Neural progenitor cell (in vitro differentiated cells): ENCODE measurements around the gene AK4. TPM values are rescaled to one million over a fixed set of nuclear protein-coding genes. Genes with fewer than 3 reads are reported as not detected.

Experiments
- DNase-seq: peaks from one replicate; pipeline ENCODE4 v3.0.0-alpha.2; 2016; ENCODE audit warnings: low spot score
- H2AFZ ChIP-seq: fragments of 200-600 bp; sonication (generic); replicated peaks from 2 replicates; pipeline ENCODE4 v1.6.1; 2016; ENCODE audit warnings: antibody characterized with exemption
- H3F3A ChIP-seq: fragments of 200-600 bp; sonication (generic); 2 replicates; pipeline ENCODE4 v1.6.1; 2016; ENCODE audit warnings: antibody characterized with exemption, low read depth
- H3K27ac ChIP-seq: fragments of 200-600 bp; sonication (generic); 2 replicates; pipeline ENCODE4 v1.5.1; 2016; ENCODE audit warnings: mild to moderate bottlenecking
- H3K27me3 ChIP-seq: fragments of 200-600 bp; sonication (generic); 2 replicates; pipeline ENCODE4 v1.6.1; 2016; ENCODE audit warnings: mild to moderate bottlenecking, moderate library complexity
- H3K36me3 ChIP-seq: fragments of 200-600 bp; sonication (generic); 2 replicates; pipeline ENCODE4 v1.5.1; 2016
- H3K4me1 ChIP-seq: fragments of 200-600 bp; sonication (generic); 2 replicates; pipeline ENCODE4 v1.6.1; 2016; ENCODE audit warnings: mixed run types
- H3K4me2 ChIP-seq: fragments of 200-600 bp; sonication (generic); 2 replicates; pipeline ENCODE4 v1.6.1; 2016
- H3K4me3 ChIP-seq: fragments of 200-600 bp; sonication (generic); 2 replicates; pipeline ENCODE4 v1.5.1; 2016
- H3K79me2 ChIP-seq: fragments of 200-600 bp; sonication (generic); 2 replicates; pipeline ENCODE4 v1.6.1; 2016; ENCODE audit warnings: low read depth
- H3K9ac ChIP-seq: fragments of 200-600 bp; sonication (generic); 2 replicates; pipeline ENCODE4 v1.6.1; 2016
- H3K9me3 ChIP-seq: fragments of 200-600 bp; sonication (generic); 2 replicates; pipeline ENCODE4 v1.5.1; 2016; ENCODE audit warnings: low read depth
- H4K20me1 ChIP-seq: fragments of 200-600 bp; sonication (generic); 2 replicates; pipeline ENCODE4 v1.6.1; 2016; ENCODE audit warnings: low read depth
- H3K27ac Mint-ChIP-seq: 3 replicates; pipeline ENCODE4 v1.8.0; 2021; ENCODE audit warnings: mixed read lengths
- H3K27me3 Mint-ChIP-seq: 2 replicates; pipeline ENCODE4 v1.8.0; 2022; ENCODE audit warnings: low read depth, mild to moderate bottlenecking, inconsistent platforms, moderate library complexity, mixed read lengths; ENCODE audit not compliant: insufficient read depth
- H3K36me3 Mint-ChIP-seq: 3 replicates; pipeline ENCODE4 v1.8.0; 2021; ENCODE audit warnings: mixed read lengths
- H3K4me1 Mint-ChIP-seq: 3 replicates; pipeline ENCODE4 v1.8.0; 2021; ENCODE audit warnings: mixed read lengths
- H3K4me3 Mint-ChIP-seq: 3 replicates; pipeline ENCODE4 v1.8.0; 2021; ENCODE audit warnings: mild to moderate bottlenecking, moderate library complexity, mixed read lengths
- H3K9me3 Mint-ChIP-seq: 3 replicates; pipeline ENCODE4 v1.8.0; 2020; ENCODE audit warnings: mixed read lengths
- CTCF ChIP-seq: fragments of 200-600 bp; sonication (generic); IDR thresholded peaks from 2 replicates; pipeline ENCODE4 v1.5.1; 2017; ENCODE audit warnings: antibody characterized with exemption, mild to moderate bottlenecking
- EZH2 ChIP-seq: fragments of 200-600 bp; sonication (generic); IDR thresholded peaks from 2 replicates; pipeline ENCODE4 v1.6.1; 2017; ENCODE audit warnings: antibody characterized with exemption, mild to moderate bottlenecking, moderate library complexity
- EZH2phosphoT487 ChIP-seq: fragments of 200-600 bp; sonication (generic); IDR thresholded peaks from 2 replicates; pipeline ENCODE4 v1.6.1; 2017; ENCODE audit warnings: antibody characterized with exemption
- total RNA-seq: library from RNA; depleted of rRNA; stranded (reverse); fragments of >200 nt; gene quantifications from 2 replicates; pipeline ENCODE4 v1.2.3, GENCODE V29; 2015; ENCODE audit warnings: low replicate concordance

The AK4 gene
- total RNA-seq, 1 donor from 2014 or later: 31.5 TPM

- no peaks in the 10 kb centered on the region for H3K36me3 ChIP-seq
- H3K9ac ChIP-seq: no peak overlapping the region
- Mint-ChIP-seq H3K9me3 (peaks cover 11% of the 10 kb centered on the region), H3K27me3 (no peaks in the 10 kb centered on the region), H3K27ac (no peak overlapping the region), H3K4me3 (no peak overlapping the region), H3K4me1 (no peaks in the 10 kb centered on the region), H3K36me3 (no peaks in the 10 kb centered on the region)
- no peaks in the 10 kb centered on the region for H3F3A ChIP-seq
- no peaks in the 10 kb centered on the region for H3K79me2 ChIP-seq
- no peaks in the 10 kb centered on the region for H3K27me3 ChIP-seq
- no peak overlapping the region for H3K4me2 ChIP-seq
- no peak overlapping the region for H2AFZ ChIP-seq
- H3K4me3 ChIP-seq: no peak overlapping the region
- H3K4me1 ChIP-seq: no peaks in the 10 kb centered on the region
- H3K9me3 ChIP-seq: no peaks in the 10 kb centered on the region
- DNase-seq: no peak
- TF ChIP-seq EZH2phosphoT487: no peak
- TF ChIP-seq CTCF: no peak
- TF ChIP-seq EZH2: no peak
- H4K20me1 ChIP-seq: no peaks in the 10 kb centered on the region
- no peak overlapping the region for H3K27ac ChIP-seq
These were observed 39.9 kb upstream of the AK4 start for GRCh38 chr1:65108025-65108642.

GRCh38 chr1:65109487-65109886, 38.5 kb upstream of the AK4 start:
- no peak overlapping the region for H2AFZ ChIP-seq
- no peak overlapping the region for H3K4me3 ChIP-seq
- Mint-ChIP-seq H3K27ac (no peak overlapping the region), H3K27me3 (no peaks in the 10 kb centered on the region), H3K4me1 (peaks cover 4% of the 10 kb centered on the region), H3K36me3 (no peaks in the 10 kb centered on the region), H3K4me3 (no peak overlapping the region), H3K9me3 (peaks cover 11% of the 10 kb centered on the region)
- H3K27ac ChIP-seq: no peak overlapping the region
- H3K4me1 ChIP-seq: no peaks in the 10 kb centered on the region
- H3K27me3 ChIP-seq: no peaks in the 10 kb centered on the region
- no peaks in the 10 kb centered on the region for H3K36me3 ChIP-seq
- no peaks in the 10 kb centered on the region for H3K9me3 ChIP-seq
- H4K20me1 ChIP-seq: no peaks in the 10 kb centered on the region
- TF ChIP-seq EZH2 (no peak), CTCF (no peak), EZH2phosphoT487 (no peak)
- DNase-seq: no peak
- H3K4me2 ChIP-seq: no peak overlapping the region
- no peak overlapping the region for H3K9ac ChIP-seq
- H3F3A ChIP-seq: no peaks in the 10 kb centered on the region
- no peaks in the 10 kb centered on the region for H3K79me2 ChIP-seq

- no peak overlapping the region for H3K4me3 ChIP-seq
- H3K27me3 ChIP-seq: no peaks in the 10 kb centered on the region
- Mint-ChIP-seq H3K27me3 (no peaks in the 10 kb centered on the region), H3K4me1 (peaks cover 15% of the 10 kb centered on the region), H3K9me3 (peaks cover 11% of the 10 kb centered on the region), H3K4me3 (no peak overlapping the region), H3K36me3 (no peaks in the 10 kb centered on the region), H3K27ac (peak overlapping the region; percentile 13)
- DNase-seq: no peak
- no peaks in the 10 kb centered on the region for H3K79me2 ChIP-seq
- TF ChIP-seq EZH2phosphoT487 (no peak), CTCF (no peak), EZH2 (no peak)
- no peaks in the 10 kb centered on the region for H3F3A ChIP-seq
- H3K9ac ChIP-seq: no peak overlapping the region
- H3K4me2 ChIP-seq: no peak overlapping the region
- no peak overlapping the region for H3K27ac ChIP-seq
- H3K9me3 ChIP-seq: no peaks in the 10 kb centered on the region
- no peaks in the 10 kb centered on the region for H3K36me3 ChIP-seq
- H4K20me1 ChIP-seq: no peaks in the 10 kb centered on the region
- no peak overlapping the region for H2AFZ ChIP-seq
- H3K4me1 ChIP-seq: no peaks in the 10 kb centered on the region
These were observed 35.2 kb upstream of the AK4 start for GRCh38 chr1:65112811-65113210.
